Germinal center (tissue), 1 donor: Measurements from ENCODE around the gene CTNNA1.
A peak's percentile ranks its signal among the peaks of the same experiment; 100 is the strongest.
"Not testable (repeated sequence)": the region's sequence is repeated elsewhere in the genome, so short reads cannot be mapped to it uniquely, and the experiment has no call there.

ENCODE experiments used
- DNase-seq: peaks from one replicate; pipeline ENCODE4 v3.0.0; 2012; ENCODE audit warnings: mixed read lengths, low spot score

The CTNNA1 gene

DNA sequence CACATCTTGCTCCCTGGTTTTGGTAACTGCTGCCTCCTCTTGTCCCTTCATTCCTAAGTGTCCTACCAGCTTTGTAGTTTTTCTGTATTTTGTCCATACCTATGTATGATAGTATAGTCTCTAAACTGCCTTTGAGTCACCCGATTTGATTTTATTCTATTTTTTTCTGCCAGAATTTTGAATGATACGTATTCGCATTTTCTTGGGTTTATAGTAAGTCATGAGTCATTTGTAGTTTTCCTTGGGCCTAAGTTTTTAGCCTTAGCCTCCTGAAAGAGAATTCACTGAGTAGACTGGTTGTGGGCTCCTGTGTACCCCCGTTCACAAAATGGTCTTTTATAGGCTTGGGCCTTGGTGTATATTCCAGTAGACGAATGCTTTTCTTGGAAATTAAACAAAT lies 62.3 kb downstream of the CTNNA1 start:
- no peak for DNase-seq

- DNase-seq, result no peak
These were observed 64.0 kb downstream of the CTNNA1 start for GRCh38 chr5:138817241-138817640.

- no peak for DNase-seq
These were observed 65.9 kb downstream of the CTNNA1 start for GRCh38 chr5:138819081-138819480.

- no peak for DNase-seq
These were observed 67.5 kb downstream of the CTNNA1 start for GRCh38 chr5:138820695-138821094.

- no peak for DNase-seq
These were observed 71.3 kb downstream of the CTNNA1 start for GRCh38 chr5:138824516-138824915.

DNA sequence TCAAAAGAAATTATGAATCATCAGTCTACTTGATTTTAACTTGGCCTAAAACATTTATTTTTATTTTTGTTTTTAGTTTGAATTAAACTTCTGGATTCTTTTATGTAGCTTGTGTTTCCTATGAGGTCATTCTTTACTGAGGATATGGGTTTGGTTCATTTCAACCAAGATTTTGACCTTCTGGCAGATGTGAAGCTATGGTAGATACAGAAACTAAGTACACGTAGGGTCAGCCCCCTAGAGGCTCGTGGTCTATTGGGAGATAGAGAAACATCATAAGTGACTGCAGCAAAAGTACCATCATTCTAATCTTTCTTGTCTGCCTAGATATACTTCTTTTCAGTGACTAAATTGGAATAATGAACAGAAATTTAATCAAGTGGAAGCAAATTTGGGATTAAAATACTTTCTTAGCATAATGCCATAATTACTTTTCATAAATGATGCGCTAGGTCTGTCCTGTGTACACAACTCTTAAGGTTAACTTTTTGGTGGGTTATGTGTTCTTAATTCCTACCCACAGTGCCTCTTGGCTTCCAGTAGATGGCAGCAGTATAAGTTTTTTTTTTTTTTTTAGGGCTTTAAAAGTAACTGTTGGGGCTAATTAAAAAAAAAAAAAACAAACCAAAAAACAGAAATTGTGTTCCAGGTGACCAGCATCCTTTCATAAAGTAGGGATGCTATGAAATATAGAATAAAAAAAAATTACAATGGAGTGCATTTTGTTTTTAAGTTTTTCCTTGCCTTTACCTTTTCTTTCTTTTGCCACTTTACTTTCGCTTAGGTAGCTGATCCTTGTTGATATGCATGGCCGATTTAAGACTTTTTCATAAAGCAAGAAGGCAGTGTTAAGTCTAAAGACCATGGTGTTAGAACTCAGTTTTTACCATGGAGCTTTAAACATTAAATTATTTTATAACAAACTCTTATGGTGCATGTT lies 72.0 kb downstream of the CTNNA1 start:
- peak; percentile 33 for DNase-seq

- no peak for DNase-seq
These were observed 75.3 kb downstream of the CTNNA1 start for GRCh38 chr5:138828556-138828955.

DNA sequence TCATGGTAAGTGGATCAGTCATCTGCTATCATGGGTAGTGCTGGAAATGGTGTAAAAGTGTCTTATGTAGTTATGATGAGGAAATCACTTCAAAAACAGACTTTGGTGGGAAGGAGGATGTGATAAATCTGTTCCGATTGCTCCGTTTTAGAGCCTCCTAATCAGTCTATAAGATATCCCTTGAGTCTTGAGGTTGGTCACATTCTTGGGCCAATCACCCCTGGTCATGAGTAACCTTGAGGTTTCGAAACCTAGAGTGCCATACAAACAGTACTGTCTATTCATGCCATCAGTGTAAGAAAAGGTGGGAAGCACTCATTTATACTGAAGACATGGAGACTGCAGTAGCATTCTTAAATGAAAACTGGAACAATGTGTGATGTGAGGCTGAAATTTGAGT lies 76.1 kb downstream of the CTNNA1 start:
- DNase-seq, result no peak

- DNase-seq, result no peak
These were observed 78.5 kb downstream of the CTNNA1 start for GRCh38 chr5:138831703-138832102.

GRCh38 chr5:138832218-138832617 lies 79.0 kb downstream of the CTNNA1 start:
- DNase-seq, result no peak

DNA sequence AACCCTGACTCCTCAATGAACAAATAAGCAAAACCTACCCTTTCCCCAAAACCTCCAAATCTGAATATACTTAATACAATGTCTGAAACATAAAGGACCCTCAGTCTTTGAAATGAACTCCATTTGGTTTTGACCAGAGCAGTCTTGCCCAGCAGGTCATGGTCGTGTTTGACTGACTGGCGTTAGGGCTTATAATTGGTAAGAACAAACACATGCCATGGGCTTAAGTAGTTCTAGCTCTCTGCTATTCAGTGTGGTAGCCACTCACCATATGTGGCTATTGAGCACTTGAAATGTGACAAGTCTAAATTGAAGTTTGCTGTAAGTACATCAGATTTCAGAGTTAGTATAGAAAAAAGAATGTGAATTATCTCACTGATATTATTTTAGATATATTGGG lies 79.9 kb downstream of the CTNNA1 start:
- no peak for DNase-seq

- no peak for DNase-seq
These were observed 80.7 kb downstream of the CTNNA1 start for GRCh38 chr5:138833726-138834480.

- not testable (repeated sequence) for DNase-seq
These were observed 81.6 kb downstream of the CTNNA1 start for GRCh38 chr5:138834853-138835252.

DNA sequence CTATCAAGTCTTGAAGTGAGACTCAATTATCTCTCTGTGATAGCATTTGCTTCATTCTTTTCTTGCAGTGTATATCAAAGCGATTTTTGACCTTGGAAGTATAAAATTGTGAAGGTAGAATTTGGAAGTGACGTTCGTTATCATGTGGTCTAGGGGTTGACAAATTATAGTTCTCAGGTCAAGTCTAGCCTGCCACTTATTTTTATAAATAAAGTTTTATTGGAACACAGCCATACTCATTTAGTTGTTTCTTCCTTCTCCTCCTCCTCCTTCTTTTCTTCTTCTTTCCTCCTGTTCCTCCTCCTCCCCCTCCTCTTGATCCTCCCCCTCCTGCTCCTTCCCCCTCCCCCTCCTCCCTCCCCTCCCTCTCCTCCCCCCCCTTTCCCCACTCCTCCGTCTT lies 83.9 kb downstream of the CTNNA1 start:
- DNase-seq, result no peak

DNA sequence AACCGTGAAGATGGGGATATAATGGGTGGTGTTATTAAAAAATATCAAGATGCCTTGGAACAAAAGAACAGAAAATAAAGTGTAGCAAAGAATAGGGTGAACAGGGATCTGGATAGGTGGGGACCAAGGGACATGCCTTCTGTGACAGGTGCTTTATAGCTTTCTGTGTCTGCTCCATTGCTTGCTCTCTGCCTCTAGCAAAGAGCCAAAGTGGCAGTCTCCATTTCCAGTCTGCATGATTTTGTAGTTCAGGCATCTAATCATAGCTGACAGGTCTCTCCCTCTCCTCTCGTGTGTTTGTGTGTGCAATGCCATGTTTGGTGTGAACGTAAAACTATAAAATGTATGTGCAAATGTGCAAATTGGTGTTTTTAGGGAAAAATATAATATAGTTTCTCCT lies 86.9 kb downstream of the CTNNA1 start:
- DNase-seq, result no peak

GRCh38 chr5:138841531-138841930 lies 88.3 kb downstream of the CTNNA1 start:
- DNase-seq, result no peak

DNA sequence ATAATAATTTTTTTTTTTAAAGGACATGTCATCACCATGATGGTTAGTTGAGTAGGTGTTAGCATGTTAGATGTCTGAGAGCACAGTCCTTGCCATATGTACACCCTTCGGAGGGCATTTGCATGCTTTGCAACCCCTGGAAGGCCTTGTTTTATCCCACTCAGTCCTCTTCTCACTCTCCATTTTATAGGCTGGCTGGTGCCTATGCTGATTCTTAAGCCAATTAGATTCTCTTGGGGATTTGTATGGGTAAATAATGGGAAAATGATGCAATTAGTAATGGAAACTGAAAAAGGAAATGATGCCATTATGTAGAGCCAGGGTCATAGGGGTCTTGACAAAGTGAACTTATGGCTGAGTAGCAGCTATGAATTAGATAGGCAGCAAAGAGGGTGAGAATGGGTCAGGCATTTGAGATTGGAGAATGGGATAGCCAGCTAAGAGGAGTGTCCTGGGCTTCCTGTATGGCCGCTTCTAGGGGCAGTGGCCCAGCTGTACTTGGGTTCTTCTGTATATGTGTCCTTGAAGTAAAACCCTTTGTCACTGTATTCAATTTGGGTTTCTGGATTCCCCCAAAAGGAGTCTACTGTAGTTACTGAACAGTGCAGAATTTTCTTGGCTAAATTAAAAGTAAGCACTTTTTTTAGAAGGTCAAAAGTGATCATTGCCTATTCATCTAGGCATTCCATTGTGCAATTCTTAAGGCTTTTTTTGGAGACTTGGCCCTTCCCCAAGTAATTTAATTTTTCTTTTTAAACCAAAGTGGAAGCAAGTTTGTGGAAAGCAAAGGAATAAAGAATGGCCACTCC lies 90.3 kb downstream of the CTNNA1 start:
- no peak for DNase-seq

GRCh38 chr5:138844125-138844461 lies 90.9 kb downstream of the CTNNA1 start:
- DNase-seq, result no peak

GRCh38 chr5:138844812-138845513 lies 91.7 kb downstream of the CTNNA1 start:
- no peak for DNase-seq

GRCh38 chr5:138849439-138849838 lies 96.2 kb downstream of the CTNNA1 start:
- no peak for DNase-seq

DNA sequence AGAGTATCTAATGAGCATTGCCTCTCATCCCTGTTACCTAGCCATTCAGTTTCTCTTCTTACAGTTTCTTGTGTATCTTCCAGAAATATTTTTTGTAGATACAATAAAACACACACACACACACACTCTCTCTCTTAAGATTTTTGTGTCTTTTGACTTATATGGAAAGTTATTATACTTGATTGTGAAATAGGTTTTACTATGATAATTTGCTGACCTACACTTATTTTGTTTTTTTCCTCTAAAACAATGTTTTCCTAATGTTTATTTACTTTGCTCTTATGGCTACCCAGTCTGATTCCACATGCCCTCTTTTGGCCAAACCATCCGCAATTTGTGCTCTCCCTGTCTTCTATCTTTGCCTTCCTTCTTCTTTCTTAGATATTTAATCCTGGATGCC lies 96.7 kb downstream of the CTNNA1 start:
- DNase-seq, result no peak
